Measurements from ENCODE around the gene BEST2.

DNA sequence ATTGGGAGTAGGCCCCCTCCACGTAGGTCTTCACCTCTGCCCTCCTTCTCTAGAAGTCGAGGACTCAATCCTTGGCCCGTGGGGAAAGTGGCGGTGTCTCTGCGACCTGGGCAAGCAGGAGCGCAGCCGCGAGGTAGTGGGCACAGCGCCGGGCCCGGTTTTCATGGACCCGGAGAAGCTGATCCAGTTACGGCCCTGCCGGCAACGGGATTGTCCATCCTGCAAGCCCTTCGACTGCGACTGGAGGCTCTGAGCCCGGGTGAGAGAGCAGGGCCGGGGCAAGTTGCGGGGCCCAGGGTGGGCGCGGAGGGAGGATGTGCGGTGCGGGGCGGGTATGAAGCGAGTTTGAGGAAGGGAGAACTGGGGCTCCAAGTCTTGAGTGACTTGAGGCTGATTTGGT is 52.5 kb downstream of the BEST2 start:
- no peak for TF ChIP-seq POLR2A (IDR thresholded peaks at IDR 0.05)
- TF ChIP-seq, protein P1, sequence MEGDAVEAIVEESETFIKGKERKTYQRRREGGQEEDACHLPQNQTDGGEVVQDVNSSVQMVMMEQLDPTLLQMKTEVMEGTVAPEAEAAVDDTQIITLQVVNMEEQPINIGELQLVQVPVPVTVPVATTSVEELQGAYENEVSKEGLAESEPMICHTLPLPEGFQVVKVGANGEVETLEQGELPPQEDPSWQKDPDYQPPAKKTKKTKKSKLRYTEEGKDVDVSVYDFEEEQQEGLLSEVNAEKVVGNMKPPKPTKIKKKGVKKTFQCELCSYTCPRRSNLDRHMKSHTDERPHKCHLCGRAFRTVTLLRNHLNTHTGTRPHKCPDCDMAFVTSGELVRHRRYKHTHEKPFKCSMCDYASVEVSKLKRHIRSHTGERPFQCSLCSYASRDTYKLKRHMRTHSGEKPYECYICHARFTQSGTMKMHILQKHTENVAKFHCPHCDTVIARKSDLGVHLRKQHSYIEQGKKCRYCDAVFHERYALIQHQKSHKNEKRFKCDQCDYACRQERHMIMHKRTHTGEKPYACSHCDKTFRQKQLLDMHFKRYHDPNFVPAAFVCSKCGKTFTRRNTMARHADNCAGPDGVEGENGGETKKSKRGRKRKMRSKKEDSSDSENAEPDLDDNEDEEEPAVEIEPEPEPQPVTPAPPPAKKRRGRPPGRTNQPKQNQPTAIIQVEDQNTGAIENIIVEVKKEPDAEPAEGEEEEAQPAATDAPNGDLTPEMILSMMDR (IDR thresholded peaks at IDR 0.05) = no peak
- no peak for TF ChIP-seq EP300 (IDR thresholded peaks at IDR 0.05)
